HepG2 (cell line): ENCODE results near the gene RSL1D1. TPM values are rescaled to one million over a fixed set of nuclear protein-coding genes. Genes with fewer than 3 reads are reported as not detected.
A peak's percentile ranks its signal among the peaks of the same experiment; 100 is the strongest.

Source experiments
- AKNA ChIP-seq: sonication (generic); formaldehyde crosslinking; IDR thresholded peaks from 2 replicates; pipeline ENCODE4 v1.4.0; 2020; ENCODE audit warnings: missing genetic modification reagents, borderline replicate concordance
- ARNT2 ChIP-seq: sonication (generic); formaldehyde crosslinking; IDR thresholded peaks from 2 replicates; pipeline ENCODE4 v1.8.0; 2022; ENCODE audit warnings: mild to moderate bottlenecking, low read depth, missing genetic modification reagents, moderate library complexity
- CBX2 ChIP-seq, 2 experiments: fragments of 200-600 bp in 1 of 2; sonication (generic); formaldehyde crosslinking in 1 of 2; IDR thresholded peaks; 2 replicates each; pipeline versions ENCODE4 v1.7.0 to v1.8.1; 2018 to 2022; ENCODE audit warnings: low read depth in 2 of 2, low read length in 1 of 2, mild to moderate bottlenecking in 1 of 2, missing genetic modification reagents in 1 of 2
- FOXM1 ChIP-seq: sonication (generic); formaldehyde crosslinking; IDR thresholded peaks from 2 replicates; pipeline ENCODE4 v1.5.0; 2020; ENCODE audit warnings: missing genetic modification reagents
- ISL2 ChIP-seq: sonication (generic); formaldehyde crosslinking; IDR thresholded peaks from 2 replicates; pipeline ENCODE4 v1.5.0; 2020; ENCODE audit warnings: missing genetic modification reagents
- JARID2 ChIP-seq: sonication (generic); formaldehyde crosslinking; IDR thresholded peaks from 2 replicates; pipeline ENCODE4 v1.8.1; 2023; ENCODE audit warnings: missing genetic modification reagents, inconsistent platforms; ENCODE audit not compliant: insufficient replicate concordance
- PCBP1 ChIP-seq: fragments of 200-400 bp; formaldehyde crosslinking; IDR thresholded peaks from 2 replicates; pipeline ENCODE4 v1.6.1; 2017; ENCODE audit warnings: mild to moderate bottlenecking, low read depth, low read length, borderline replicate concordance
- PHF5A ChIP-seq: IDR thresholded peaks from one replicate; pipeline ENCODE4 v1.6.1; 2018; ENCODE audit warnings: low read depth, missing genetic modification reagents; ENCODE audit not compliant: unreplicated experiment
- SIN3A ChIP-seq: IDR thresholded peaks from 2 replicates; pipeline ENCODE4 v1.6.1; 2011; ENCODE audit warnings: low read depth, mild to moderate bottlenecking, control low read depth, low read length, borderline replicate concordance
- SIX4 ChIP-seq: sonication (generic); formaldehyde crosslinking; IDR thresholded peaks from 2 replicates; pipeline ENCODE4 v1.4.0; 2020; ENCODE audit warnings: missing genetic modification reagents
- SUZ12 ChIP-seq: fragments of 150-350 bp; IDR thresholded peaks from 2 replicates; pipeline ENCODE4 v1.6.1; 2014; ENCODE audit warnings: low read depth, low read length
- TCF7L2 ChIP-seq: IDR thresholded peaks from 2 replicates; pipeline ENCODE4 v1.6.1; 2011; ENCODE audit warnings: mild to moderate bottlenecking, low read depth, low read length, moderate library complexity
- ZBTB44 ChIP-seq: sonication (generic); formaldehyde crosslinking; IDR thresholded peaks from 2 replicates; pipeline ENCODE4 v1.4.0; 2020; ENCODE audit warnings: missing genetic modification reagents
- ZFP36 ChIP-seq: fragments of 150-350 bp; IDR thresholded peaks from 2 replicates; pipeline ENCODE4 v1.6.1; 2018; ENCODE audit warnings: borderline replicate concordance, low read length, low read depth; ENCODE audit not compliant: partially characterized antibody
- ZIK1 ChIP-seq: sonication (generic); formaldehyde crosslinking; IDR thresholded peaks from 2 replicates; pipeline ENCODE4 v1.5.0; 2020; ENCODE audit warnings: mild to moderate bottlenecking, low read depth, missing genetic modification reagents, borderline replicate concordance
- ZNF296 ChIP-seq: sonication (generic); formaldehyde crosslinking; conservative IDR thresholded peaks from 2 replicates; pipeline ENCODE4 v1.5.0; 2020; ENCODE audit warnings: mild to moderate bottlenecking, missing genetic modification reagents
- ZNF3 ChIP-seq: IDR thresholded peaks from 2 replicates; pipeline ENCODE4 v1.7.0; 2017; ENCODE audit warnings: inconsistent platforms
- ZNF33B ChIP-seq: sonication (generic); formaldehyde crosslinking; IDR thresholded peaks from 2 replicates; pipeline ENCODE4 v1.5.1; 2020; ENCODE audit warnings: mild to moderate bottlenecking, missing genetic modification reagents
- ZNF550 ChIP-seq: sonication (generic); formaldehyde crosslinking; IDR thresholded peaks from 2 replicates; pipeline ENCODE4 v1.4.0; 2020; ENCODE audit warnings: mild to moderate bottlenecking, missing genetic modification reagents, borderline replicate concordance
- ZNF598 ChIP-seq: sonication (generic); formaldehyde crosslinking; IDR thresholded peaks from 2 replicates; pipeline ENCODE4 v1.5.1; 2020; ENCODE audit warnings: mild to moderate bottlenecking, missing genetic modification reagents, borderline replicate concordance
- ZNF615 ChIP-seq: sonication (generic); formaldehyde crosslinking; IDR thresholded peaks from 2 replicates; pipeline ENCODE4 v1.5.0; 2020; ENCODE audit warnings: mild to moderate bottlenecking, missing genetic modification reagents, borderline replicate concordance
- ZNF629 ChIP-seq: sonication (generic); formaldehyde crosslinking; conservative IDR thresholded peaks from 2 replicates; pipeline ENCODE4 v1.5.0; 2020; ENCODE audit warnings: missing genetic modification reagents
- ZNF773 ChIP-seq: sonication (generic); formaldehyde crosslinking; IDR thresholded peaks from 2 replicates; pipeline ENCODE4 v1.4.0; 2020; ENCODE audit warnings: missing genetic modification reagents, borderline replicate concordance
- ZNF782 ChIP-seq: sonication (generic); formaldehyde crosslinking; IDR thresholded peaks from 2 replicates; pipeline ENCODE4 v1.4.0; 2020; ENCODE audit warnings: missing genetic modification reagents, mild to moderate bottlenecking, borderline replicate concordance
- ZSCAN9 ChIP-seq: IDR thresholded peaks from 2 replicates; pipeline ENCODE4 v1.6.1; 2016; ENCODE audit warnings: borderline replicate concordance
- polyA plus RNA-seq, 8 experiments: library from polyadenylated mRNA; depleted of rRNA in 3 of 8; stranded (reverse) in 7 of 8; unstranded in 1 of 8; fragments of >200 nt; fragmentation: Illumina TruSeq in 4 of 8; extraction: Trizol in 4 of 8; gene quantifications; 2 replicates each; pipeline versions ENCODE4 v1.2.1 to v1.2.3, GENCODE V29; 2011 to 2016; ENCODE audit warnings: low read depth in 4 of 8, missing spikeins in 1 of 8, mixed read lengths in 1 of 8; ENCODE audit not compliant: insufficient read depth in 1 of 8
- total RNA-seq, 5 experiments: library from RNA; depleted of rRNA; stranded (reverse); fragments of >200 nt; fragmentation: Illumina TruSeq; extraction: Trizol; gene quantifications; 2 replicates each; pipeline ENCODE4 v1.2.3, GENCODE V29; 2016; ENCODE audit warnings: low read depth in 1 of 5

The RSL1D1 gene
- total and polyA plus RNA-seq, 2 of the 13 experiments (the other 11 are each of a cell fraction or from before 2014, with no cell fraction given): 187 to 343 TPM

GRCh38 chr16:11833951-11834695 is 17.2 kb downstream of the RSL1D1 start (continued):
- no peak for TF ChIP-seq AKNA (CRISPR knock-in tag)
- TF ChIP-seq ZNF296 (CRISPR knock-in tag): no peak
- no peak for TF ChIP-seq TCF7L2
- no peak for TF ChIP-seq FOXM1 (CRISPR knock-in tag)
- TF ChIP-seq SIN3A: no peak
- no peak for TF ChIP-seq ZNF782 (CRISPR knock-in tag)
- no peak for TF ChIP-seq SIX4
- TF ChIP-seq SUZ12: no peak
- TF ChIP-seq ZIK1: no peak
- no peak for TF ChIP-seq CBX2 (IDR thresholded peaks at IDR 0.05; ENCODE audit: low read depth, low read length)
- no peak for TF ChIP-seq CBX2 (CRISPR knock-in tag; IDR thresholded peaks at IDR 0.05; ENCODE audit: low read depth)
- TF ChIP-seq ZNF550: no peak
- TF ChIP-seq JARID2 (CRISPR knock-in tag): no peak
- TF ChIP-seq ZNF598: no peak
- TF ChIP-seq ZNF629 (CRISPR knock-in tag): no peak
- no peak for TF ChIP-seq ZBTB44 (CRISPR knock-in tag)
- 0 out of 2 replicates have a peak, but pooled peaks have one; percentile 31 for TF ChIP-seq ARNT2 (CRISPR knock-in tag)
- no peak for TF ChIP-seq ISL2 (CRISPR knock-in tag)
- TF ChIP-seq ZSCAN9 (CRISPR knock-in tag): no peak
- TF ChIP-seq PCBP1: no peak
- TF ChIP-seq ZNF3 (CRISPR knock-in tag): peak; percentile 65; the same call in 1 of the 2 replicates
- TF ChIP-seq ZFP36: no peak
- no peak for TF ChIP-seq ZNF615 (CRISPR knock-in tag)
- TF ChIP-seq ZNF773: no peak
- no peak for TF ChIP-seq PHF5A (CRISPR knock-in tag)
- TF ChIP-seq ZNF33B (CRISPR knock-in tag): no peak
